ENCODE results near the gene RNFT2.
A peak's percentile ranks its signal among the peaks of the same experiment; 100 is the strongest.

RNFT2 gene, protein sequence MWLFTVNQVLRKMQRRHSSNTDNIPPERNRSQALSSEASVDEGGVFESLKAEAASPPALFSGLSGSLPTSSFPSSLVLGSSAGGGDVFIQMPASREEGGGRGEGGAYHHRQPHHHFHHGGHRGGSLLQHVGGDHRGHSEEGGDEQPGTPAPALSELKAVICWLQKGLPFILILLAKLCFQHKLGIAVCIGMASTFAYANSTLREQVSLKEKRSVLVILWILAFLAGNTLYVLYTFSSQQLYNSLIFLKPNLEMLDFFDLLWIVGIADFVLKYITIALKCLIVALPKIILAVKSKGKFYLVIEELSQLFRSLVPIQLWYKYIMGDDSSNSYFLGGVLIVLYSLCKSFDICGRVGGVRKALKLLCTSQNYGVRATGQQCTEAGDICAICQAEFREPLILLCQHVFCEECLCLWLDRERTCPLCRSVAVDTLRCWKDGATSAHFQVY

DNA sequence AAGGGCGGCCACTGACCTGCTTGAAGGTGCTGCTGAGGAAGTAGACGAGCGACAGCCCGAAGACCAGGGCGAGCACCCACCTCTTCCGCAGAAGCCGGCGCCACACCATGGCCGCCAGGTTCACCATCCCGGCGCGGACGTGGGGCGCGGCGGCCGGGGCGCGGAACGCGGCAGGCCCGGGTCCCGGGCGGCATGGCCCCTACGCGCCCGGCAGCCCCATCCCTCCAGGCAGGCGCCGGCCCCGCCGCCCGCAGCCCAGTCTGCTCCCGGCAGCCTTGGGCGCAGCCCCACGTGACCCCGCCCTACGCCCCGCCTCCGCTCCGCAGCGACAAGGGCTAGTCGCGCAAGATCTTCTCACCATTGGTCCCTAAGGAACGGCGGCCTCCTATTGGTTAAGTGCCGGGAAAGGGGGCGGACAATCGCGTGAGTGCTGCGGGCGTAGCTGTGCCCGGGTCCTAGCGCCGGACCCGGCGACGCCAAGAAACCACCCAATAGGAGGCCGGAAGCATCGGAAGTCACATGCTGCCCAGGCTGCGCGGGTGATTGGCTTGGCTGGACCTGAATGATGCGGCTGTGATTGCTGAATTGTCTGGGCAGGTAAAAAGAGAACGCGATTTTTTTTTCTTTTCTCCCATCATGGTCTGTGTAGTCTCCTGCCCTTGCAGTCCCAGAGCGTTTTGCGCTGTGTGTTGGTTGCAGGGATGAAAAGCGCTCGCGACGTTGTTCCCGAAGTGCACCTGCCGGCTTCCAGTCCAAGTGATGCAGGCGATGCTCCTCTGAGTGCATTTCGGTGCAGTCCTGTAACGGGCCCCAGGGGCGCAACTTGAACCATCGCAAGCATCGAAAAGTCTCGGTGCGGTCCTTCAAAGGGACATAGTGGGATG lies at the start of gene RNFT2, which contains the start of gene SPRING1:
Gene RNFT2 (plus strand): TSS at position 542 of the 884 bp plus-strand sequence. CDS start 2,183 bp downstream, outside the sequence.
Gene SPRING1 (minus strand): TSS at position 296 of the 884 bp plus-strand sequence. CDS start 169 bp downstream, at position 127.
- DNase-seq = peak; percentile 99

DNA sequence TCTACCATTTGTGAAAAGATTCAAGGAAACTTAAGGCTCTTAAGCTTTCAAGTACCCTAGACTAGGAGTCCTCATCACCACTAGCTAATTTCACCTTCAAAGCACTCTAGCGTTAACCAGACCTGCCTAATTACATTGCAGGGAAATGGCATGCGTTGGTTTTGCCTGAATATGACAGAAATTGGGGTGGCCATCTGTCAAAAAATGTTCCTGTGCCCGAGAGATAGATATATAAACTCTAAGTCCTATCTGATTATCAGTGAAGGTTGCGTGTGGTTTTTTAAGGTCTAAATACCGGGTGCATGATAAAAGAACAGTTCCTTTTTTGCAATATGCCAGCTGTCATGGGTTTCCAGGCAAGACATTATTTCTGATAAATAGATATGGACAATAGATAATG lies 48.6 kb upstream of the RNFT2 start:
- DNase-seq = no peak

DNA sequence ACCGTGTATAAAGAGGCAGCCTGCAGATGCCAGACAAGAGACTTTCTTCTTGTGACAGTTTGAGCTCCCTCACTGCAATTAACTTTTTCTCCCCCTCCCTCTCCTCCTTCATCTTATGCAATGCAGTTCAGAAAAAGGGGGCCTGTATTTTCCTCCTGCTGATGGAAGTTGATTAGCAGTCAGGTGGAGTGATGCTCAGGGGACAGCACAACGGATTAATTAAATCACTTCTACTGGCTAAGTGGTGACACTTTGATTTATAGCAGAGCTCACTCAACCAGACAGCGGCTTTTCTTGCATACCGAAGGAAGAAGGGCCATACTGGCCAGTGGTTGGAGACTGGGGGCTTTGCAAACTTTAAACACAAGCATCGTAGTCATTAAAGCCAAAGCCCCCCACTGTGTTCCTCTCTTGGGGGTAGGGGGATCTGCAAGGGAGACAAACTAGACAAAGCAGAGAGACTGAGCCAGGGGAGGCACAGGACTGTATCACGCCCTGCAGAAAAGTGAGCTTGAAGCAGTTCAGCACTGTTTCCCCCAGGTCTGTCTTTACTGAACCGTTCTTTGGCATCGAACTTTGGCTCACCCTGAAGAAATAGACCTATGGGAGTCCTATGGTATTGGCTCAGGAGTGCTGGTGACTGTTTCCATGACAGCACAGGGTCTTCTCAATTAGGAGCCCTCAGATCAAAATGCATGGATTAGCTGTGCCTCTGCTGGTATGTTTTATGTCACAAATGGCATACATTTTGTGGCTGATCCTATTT lies 48.0 kb upstream of the RNFT2 start:
- no peak for DNase-seq

DNA sequence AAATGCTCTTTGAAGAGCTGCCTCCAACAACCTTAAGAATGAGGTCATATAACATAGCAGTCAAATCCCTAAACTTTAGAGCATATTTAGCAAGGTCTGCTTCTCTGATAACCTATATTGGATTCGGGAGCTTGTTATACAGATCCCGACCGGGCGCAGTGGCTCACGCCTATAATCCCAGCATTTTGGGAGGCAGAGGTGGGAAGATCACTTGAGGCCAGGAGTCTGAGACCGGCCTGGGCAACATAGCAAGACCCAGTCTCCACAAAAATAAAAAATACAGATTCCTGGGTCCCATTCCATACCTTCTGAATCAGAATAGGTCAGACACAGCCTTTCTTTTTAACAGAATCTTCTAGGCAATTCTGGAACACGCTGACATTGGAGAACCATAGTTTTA lies 46.9 kb upstream of the RNFT2 start:
- DNase-seq = no peak

DNA sequence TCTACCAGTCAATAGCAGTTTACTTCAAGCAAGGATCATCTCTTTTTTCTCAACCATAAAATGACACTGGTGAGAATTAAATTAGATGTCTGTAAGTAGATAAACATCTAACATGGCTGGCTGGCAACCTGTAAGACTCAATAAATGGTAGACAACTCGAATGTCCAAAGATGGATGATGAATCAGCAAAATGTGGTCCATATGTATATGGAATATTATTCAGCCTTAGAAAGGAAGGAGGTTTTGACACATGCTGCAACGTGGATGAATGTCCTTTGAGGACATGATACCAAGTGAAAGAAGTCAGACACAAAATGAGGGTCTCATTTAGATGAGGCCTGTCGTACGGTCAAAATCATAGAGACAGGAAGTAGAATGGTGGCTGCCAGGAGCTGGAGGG lies 46.5 kb upstream of the RNFT2 start:
- DNase-seq = no peak

DNA sequence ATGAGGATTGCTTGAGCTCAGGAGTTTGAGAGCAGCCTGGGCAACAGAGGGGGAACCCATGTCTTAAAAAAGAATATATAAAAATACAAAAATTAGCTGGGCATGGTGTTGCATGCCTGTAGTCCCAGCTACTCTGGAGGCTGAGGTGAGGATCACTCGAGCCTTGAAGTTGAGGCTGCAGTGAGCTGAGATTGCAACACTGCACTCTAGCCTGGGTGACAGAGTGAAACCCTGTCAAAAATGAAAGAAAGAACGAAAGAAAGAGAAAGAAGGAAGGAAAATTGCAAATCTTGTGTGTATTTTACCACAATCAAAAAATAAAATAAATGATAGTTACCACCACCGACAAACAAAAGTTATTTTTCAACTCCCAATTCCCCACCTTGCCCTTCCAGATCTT lies 45.5 kb upstream of the RNFT2 start:
- no peak for DNase-seq

DNA sequence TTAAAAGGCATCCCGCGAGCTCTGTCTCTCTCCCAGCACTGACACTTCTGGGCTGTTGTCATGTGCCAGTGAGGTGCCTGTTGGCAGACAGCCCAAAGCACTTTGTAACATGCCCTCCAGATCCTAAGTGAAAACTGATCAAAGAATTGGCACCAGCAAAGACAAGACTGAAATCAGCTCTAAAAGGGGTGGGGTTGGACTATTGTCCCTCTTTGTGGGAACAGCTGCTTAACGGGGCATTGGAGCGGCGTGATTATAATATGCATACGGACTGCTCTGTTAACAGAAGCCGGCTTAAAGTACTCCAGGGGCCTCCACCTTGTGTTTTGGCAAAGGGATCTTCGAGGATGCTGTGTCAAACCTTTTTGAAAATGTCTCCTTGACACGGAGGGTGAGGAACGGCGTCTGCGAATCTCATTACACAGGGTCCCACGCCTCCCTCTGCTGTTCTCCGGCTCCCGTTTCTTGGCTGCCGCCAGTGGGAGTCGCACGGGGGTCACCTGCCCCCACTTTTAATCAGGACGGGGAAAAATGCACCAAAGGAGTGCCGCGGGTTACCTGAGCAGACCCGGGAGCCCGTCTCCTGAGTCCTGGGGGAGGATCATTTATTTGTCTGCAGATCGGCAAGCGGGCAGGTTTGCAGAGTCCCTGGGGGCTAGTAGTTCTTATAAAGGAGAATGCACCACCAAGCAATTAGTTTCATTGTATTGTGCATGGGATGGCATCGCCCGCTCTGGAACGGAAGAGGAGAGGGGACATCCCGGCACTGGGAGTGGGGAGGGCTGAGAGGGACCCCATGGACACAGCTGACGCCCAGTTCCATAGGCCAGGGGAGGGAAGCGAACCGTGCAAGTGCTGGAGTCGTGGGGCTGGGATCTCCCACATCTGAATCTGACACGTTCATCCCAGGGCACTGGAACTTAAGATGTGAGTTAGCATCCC lies 44.6 kb upstream of the RNFT2 start:
- no peak for DNase-seq

DNA sequence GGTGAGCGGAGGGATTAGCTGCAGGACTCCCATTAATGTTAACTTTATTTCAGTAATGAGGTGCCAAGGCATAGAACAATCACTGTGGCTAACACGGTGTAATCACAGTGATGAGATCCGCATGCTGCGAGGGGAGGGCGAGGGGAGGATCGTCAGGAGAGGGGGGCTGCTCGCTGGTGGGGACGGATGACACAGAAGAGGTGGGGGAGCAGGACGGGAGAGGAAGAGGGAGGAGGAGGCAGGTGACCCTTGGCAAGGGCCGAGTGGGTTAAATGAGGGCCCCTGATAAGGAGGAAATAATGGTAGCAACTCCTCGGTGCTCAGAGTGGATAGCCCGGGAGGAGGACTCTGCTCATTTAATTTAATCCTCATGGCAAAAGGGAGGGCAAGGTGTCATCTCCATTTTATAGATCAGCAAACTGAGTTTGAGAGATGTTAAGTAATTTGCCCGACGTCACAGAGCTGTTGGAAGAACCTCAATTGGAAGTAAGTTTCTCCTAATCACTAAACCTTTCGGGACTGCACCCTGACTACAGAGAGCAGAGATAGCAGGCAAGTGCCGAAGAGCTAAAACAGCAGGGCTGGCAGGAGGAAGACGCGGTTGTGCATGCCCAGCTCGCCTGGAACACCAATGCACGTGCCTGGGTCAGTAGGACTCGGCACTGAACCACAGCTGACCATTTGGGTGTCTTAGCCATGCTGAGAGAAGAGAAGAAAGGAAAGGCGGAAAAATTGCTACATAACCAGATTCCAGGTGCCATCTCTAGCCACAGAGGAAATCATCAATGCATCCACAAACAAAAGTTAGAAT lies 43.3 kb upstream of the RNFT2 start:
- no peak for DNase-seq

DNA sequence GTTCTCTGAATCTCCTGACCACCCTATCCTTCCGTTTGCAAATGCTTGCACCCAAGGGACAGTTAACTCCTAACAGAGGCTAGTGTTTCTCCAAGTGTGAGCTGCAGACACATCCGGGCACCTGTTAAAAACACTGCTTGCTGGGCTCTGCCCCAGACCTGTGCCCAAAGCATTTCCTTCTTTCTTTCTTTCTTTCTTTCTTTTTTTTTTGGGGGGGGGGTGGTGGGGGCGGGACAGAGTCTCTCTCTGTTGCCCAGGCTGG lies 42.7 kb upstream of the RNFT2 start:
- DNase-seq = no peak

DNA sequence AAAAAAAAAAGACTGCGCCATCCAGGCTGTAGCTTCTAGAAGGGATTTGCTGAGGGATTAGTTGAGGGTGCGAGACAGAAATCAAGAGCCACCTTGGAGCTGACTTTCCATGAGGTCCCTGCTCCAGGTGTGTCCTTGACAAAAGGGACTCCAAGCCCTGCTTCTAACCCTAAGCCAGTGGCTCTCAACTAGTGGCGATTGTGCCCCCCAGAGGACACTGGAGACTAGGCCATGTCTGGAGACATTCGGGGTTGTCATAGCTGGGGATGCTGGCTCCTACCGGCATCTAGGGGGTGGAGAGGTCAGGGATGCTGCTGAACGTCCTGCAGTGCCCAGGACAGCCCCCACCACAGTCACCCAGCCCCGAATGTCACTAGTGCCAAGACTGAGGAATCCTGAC lies 40.8 kb upstream of the RNFT2 start:
- no peak for DNase-seq

DNA sequence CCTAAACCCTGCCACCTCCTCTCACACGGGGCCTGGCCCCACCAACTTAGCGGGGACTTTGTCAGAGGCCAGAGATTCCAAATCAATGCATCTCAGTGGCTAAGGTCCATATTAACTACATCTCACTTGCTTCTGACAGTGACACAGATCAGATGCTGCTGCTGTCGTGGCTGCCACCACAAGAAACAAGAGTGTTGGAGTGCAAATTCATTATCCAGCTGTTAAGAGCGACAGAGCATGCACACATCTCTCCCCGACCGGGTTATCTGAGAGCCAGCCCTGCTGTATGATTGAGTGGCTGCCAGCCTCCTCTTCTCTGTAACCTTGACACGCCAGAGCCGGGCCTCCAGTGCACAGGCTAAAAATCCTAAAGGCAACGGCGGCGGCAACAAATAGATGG lies 40.4 kb upstream of the RNFT2 start:
- no peak for DNase-seq

DNA sequence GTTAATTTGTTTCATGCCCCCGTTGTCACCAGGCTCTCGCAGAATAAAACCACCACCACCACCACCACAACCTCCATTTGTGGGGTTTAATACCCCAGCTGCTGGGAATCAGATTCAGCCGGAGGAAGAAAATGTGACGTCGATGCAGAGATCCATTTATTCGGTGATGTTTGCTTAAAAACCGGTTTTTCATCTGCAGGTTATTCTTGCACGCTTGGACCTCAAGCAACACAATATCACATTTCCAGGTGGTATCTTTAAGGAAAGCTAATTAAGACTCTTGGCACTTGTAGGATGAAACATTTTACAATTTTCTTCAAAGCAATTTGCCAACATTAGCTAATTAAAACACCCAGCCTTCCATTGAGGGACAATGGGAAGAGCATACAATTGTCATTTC lies 40.0 kb upstream of the RNFT2 start:
- no peak for DNase-seq

DNA sequence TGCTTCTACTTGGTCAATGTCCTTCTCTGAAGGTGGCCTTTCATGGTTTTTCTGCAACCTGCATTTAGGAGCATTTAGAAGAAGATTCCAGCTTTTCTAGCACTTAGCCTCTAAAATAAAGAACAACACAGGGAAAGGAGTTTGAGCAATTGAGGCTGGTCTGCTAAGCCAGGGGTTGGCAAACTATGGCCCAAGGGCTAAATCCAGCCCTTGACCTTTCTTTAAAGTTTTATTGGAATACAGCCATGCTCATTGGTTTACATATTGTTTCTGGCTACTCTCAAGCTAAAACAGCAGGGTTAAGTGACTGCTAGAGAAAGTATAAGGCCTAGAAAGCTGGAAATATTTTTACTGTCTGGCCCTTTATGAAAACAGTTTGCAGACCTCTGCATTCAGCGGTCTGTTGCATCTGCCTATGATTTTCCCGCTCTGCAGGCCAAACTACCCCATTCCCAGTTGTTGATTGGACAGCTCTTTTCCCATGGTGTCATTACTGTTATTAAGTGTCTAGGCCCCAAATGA lies 39.5 kb upstream of the RNFT2 start:
- DNase-seq = no peak

DNA sequence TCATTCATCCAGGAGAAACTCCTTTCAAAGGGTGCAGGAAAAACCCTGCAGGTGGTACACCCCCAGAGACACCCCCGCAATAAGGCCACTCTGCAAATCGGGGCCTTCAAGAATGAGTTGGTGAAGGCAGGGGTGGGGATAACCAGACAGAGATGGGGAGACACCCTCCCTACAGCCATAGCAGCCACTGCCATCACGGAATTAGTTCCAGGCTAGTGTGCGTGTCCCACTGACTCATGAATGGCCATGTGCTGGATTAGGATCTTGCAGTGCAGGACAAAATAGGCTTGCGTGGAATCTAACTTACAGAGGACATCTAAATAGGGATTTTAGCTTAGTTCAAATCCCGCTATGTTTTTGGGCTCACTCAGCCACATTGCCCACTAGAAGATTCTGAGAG lies 38.0 kb upstream of the RNFT2 start:
- DNase-seq = no peak

DNA sequence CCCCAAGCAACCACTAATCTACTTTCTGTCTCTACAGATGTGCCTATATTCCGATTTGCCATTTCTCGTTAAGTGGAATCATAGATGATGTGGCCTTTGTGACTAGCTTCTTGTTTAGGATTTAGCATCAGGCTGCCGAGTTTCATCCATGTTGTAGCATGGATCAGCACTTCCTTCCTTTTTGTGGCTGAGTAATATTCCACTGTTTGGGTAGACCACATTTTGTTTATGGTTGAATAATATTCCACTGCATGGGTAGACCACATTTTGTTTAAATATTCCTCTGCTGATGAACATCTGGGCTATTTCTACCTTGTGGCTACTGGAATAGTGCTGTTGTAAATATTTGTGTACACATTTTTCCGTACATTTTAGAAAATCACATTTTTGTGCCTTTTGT lies 36.7 kb upstream of the RNFT2 start:
- no peak for DNase-seq

DNA sequence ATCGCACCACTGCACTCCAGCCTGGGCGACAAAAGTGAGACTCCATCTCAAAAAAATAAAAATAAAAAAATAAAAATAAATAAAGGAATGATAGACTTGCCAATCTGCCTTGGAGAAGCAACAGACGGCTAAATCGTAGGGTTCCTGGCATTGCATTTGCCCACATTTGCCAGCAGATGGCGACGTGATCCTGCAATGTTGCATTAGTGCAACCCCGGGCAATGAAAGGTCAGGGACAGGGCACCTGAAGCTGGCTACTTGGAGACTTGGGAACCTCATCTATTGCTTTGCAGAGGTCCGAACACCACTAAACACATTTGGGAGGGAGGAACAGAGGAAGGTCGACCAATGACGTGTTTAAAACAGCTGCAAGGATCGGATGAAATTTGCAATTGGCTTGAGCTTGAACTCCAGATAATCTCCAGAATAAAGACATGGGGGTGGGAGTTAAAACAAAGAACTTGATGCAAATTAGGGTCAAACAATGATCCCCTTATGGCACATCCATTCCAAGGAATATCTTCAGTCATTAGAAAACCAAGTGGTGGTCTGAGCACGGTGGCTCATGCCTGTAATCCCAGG lies 34.8 kb upstream of the RNFT2 start:
- peak; percentile 26 for DNase-seq

DNA sequence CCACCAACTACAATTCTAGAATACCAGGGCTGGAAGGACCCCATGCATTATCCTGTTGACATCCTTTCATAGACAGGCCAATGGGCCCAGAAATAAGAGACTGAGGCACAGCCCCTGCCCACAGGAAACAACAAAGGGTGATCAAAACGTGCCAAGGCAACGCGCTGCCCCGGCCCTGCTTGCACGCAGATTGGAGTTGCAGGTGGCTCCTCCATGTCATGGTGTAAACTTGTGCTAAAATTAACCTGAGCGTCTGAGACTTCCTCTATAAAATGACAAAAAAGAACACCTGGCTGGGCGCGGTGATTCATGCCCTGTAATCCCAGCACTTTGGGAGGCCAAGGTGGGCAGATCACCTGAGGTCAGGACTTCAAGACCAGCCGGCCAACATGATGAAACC lies 30.4 kb upstream of the RNFT2 start:
- no peak for DNase-seq

DNA sequence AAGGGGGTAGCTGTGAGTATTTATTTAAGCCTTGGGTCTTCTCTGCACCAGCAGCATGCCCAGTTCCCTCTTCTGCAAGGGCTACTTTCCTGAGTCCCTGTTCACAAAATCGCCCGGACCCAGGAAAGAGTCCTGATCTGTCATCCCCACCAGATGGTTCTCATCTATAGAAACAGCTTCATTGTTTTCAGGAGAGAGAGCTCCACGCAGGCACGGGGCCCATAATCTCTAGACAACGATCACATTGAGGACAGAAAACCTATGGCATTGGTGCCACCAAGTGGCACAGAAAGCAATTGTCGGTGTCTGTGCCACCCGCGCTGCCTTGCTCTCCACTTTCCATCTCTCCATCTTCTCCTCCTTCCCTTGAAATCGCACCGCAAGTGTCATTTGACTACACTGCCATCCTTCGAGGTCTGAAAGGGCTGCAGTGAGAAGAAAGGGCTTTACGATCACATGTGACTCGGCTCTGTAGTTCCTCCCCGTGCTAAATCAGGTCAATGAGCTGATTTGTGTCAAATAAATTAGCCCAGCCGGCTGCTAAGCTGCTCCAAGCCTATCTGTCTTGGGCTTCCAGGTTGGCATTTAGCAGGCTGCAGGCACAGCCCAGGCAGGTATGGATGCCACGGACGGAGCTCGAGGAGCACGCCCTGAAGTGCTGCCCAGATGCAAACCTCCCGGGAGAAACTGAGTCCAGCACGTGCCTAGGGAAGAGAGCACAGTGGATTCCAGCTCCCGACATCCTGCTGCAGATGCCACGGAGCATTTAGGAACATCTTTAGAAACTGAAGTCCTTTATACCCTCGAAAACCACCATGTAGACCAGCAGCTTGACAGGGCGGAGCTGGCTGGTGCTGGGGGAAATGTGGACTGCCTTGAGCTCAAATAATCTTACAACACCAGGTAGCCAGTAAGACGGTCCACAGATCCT lies 29.0 kb upstream of the RNFT2 start:
- DNase-seq = peak; percentile 19

DNA sequence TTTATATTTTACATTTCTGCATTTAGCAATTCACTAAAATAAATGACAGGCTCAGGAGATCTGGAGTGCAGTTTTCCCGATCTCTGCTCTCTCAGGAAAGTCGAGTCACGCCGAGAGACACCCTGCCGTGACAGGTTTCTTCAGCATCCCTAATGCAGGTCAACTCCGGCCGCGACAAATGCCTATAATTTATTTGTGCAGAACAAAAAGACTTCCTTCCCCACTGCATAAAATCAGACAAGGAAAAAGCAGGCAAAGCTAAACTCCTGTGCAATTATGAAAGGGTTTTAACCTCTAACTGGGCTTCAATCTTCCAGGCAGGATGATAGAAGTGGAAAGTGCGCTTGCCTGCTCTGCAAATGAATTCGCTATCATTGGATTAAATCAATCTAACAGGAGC lies 28.3 kb upstream of the RNFT2 start:
- no peak for DNase-seq
